Umbilical cord (tissue), 2 donors: ENCODE data around the gene FYTTD1. TPM values are rescaled to one million over a fixed set of nuclear protein-coding genes. Genes with fewer than 3 reads are reported as not detected.
A peak's percentile ranks its signal among the peaks of the same experiment; 100 is the strongest.
"Not testable (repeated sequence)": the region's sequence is repeated elsewhere in the genome, so short reads cannot be mapped to it uniquely, and the experiment has no call there.

ENCODE experiments used
- DNase-seq: peaks from one replicate; pipeline ENCODE4 v3.0.0-alpha.2; 2015; ENCODE audit warnings: low spot score
- total RNA-seq: library from RNA; depleted of rRNA; stranded (reverse); fragments of >200 nt; gene quantifications from one replicate; pipeline ENCODE4 v1.2.3, GENCODE V29; 2014; ENCODE audit warnings: low replicate concordance; ENCODE audit not compliant: insufficient read depth

Gene FYTTD1
- 150 TPM for total RNA-seq

- DNase-seq, result peak; percentile 94
Measured at GRCh38 chr3:197749601-197750395, at the start of gene FYTTD1. TSS of gene FYTTD1 (plus strand) at chr3:197749883. CDS start at chr3:197749972, 89 bp downstream.

GRCh38 chr3:197700095-197700494 lies 49.6 kb upstream of the FYTTD1 start:
- DNase-seq, result peak; percentile 85

- DNase-seq, result no peak
Measured at GRCh38 chr3:197701841-197702240, 47.8 kb upstream of the FYTTD1 start.

- DNase-seq, result no peak
Measured at GRCh38 chr3:197706658-197707057, 43.0 kb upstream of the FYTTD1 start.

GRCh38 chr3:197709135-197709534 lies 40.5 kb upstream of the FYTTD1 start:
- no peak for DNase-seq

- DNase-seq, result not testable (repeated sequence)
Measured at GRCh38 chr3:197710965-197711364, 38.7 kb upstream of the FYTTD1 start.

GRCh38 chr3:197711973-197712707 lies 37.5 kb upstream of the FYTTD1 start:
- peak; percentile 99 for DNase-seq

- peak; percentile 25 for DNase-seq
Measured at GRCh38 chr3:197713477-197713822, 36.2 kb upstream of the FYTTD1 start.

GRCh38 chr3:197714251-197714650 lies 35.4 kb upstream of the FYTTD1 start:
- DNase-seq, result no peak

- DNase-seq, result peak; percentile 24
Measured at GRCh38 chr3:197718891-197719290, 30.8 kb upstream of the FYTTD1 start.

GRCh38 chr3:197720694-197721093 lies 29.0 kb upstream of the FYTTD1 start:
- DNase-seq, result no peak

GRCh38 chr3:197722734-197723133 lies 26.9 kb upstream of the FYTTD1 start:
- no peak for DNase-seq

- not testable (repeated sequence) for DNase-seq
Measured at GRCh38 chr3:197727878-197728277, 21.8 kb upstream of the FYTTD1 start.

- no peak for DNase-seq
Measured at GRCh38 chr3:197728487-197728886, 21.2 kb upstream of the FYTTD1 start.

- DNase-seq, result no peak
Measured at GRCh38 chr3:197730200-197730599, 19.5 kb upstream of the FYTTD1 start.

- DNase-seq, result not testable (repeated sequence)
Measured at GRCh38 chr3:197730770-197731169, 18.9 kb upstream of the FYTTD1 start.

- DNase-seq, result not testable (repeated sequence)
Measured at GRCh38 chr3:197731483-197731882, 18.2 kb upstream of the FYTTD1 start.

- DNase-seq, result no peak
Measured at GRCh38 chr3:197733042-197733441, 16.6 kb upstream of the FYTTD1 start.

- peak; percentile 15 for DNase-seq
Measured at GRCh38 chr3:197734667-197735318, 14.9 kb upstream of the FYTTD1 start.

- DNase-seq, result peak; percentile 21
Measured at GRCh38 chr3:197736010-197736490, 13.6 kb upstream of the FYTTD1 start.

GRCh38 chr3:197736491-197737318 lies 13.0 kb upstream of the FYTTD1 start, which contains the start of gene RUBCN:
TSS of gene RUBCN (minus strand) at chr3:197736904. CDS start at chr3:197736719, 185 bp downstream.
- DNase-seq, result peak; percentile 98
